ENCODE measurements around the gene SS18L1.

SS18L1 gene

DNA sequence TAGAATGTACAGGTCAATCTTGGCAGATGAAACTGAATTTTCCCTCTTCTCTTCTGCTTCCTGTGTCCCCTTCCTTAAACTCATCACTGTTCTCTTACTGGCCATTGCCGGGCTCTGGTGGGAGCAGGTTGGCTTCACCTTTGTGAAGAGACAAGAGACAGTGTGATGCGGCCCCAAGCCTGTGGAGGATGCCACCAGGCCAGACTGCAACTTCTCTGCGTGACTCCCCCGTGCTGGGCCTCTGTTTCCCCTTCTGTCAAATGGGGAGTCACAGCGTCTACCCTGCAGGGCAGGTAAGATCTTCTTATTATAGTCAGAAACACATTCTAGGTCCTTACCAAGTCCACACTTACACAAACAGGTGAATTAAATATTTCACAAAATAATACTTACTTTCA lies 23.2 kb upstream of the SS18L1 start:
- no peak for DNase-seq

- DNase-seq: no peak
Measured at GRCh38 chr20:62120990-62121775, 22.4 kb upstream of the SS18L1 start.

DNA sequence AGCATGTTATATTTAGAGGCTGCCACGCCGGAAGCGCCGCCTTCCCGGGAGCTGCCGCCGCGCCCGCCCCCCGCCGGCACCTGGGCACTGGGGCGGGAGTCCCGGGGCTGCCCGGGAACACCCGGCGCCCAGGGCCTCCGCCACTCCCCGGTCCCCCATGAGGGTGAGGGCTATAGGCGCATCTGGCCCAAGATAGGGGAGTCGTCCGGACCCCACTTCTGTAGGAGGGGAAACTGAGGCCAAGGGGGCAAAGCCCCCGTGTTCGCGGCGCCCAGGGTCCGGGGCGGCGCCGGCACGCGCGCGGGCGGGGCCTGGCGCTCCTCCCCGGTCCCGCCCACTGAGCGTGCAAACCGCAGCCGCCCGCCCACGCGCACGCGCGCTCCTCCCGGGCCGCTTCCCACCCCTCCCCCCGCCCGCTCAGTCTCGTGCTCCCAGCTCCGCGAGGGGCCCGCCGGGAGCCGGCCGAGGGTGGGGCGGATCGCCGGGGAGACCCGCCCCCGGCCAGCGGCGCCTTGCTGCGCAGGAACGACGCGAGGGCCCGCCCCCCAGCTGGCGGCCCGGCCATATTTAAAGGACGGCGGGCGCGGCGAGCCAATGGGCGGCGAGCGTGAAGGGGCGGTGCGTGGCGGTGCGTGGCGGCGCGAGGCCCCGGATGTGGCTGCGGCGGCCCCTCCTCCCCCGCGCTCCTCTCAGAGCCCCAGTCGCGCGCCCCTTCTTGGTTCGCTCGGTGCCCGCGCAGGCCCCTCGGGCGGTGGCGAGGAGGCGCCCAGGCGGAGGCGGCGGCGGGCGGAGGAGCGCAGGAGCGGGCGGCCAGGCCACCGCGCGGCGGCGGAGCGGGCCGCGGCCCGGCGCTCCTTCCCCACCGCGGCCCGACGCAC lies 21.6 kb upstream of the SS18L1 start, which contains the start of gene LSM14B:
Gene LSM14B (plus strand): TSS at position 700 of the 878 bp plus-strand sequence. CDS start 192 bp downstream, outside the sequence.
- peak; percentile 90 for DNase-seq

DNA sequence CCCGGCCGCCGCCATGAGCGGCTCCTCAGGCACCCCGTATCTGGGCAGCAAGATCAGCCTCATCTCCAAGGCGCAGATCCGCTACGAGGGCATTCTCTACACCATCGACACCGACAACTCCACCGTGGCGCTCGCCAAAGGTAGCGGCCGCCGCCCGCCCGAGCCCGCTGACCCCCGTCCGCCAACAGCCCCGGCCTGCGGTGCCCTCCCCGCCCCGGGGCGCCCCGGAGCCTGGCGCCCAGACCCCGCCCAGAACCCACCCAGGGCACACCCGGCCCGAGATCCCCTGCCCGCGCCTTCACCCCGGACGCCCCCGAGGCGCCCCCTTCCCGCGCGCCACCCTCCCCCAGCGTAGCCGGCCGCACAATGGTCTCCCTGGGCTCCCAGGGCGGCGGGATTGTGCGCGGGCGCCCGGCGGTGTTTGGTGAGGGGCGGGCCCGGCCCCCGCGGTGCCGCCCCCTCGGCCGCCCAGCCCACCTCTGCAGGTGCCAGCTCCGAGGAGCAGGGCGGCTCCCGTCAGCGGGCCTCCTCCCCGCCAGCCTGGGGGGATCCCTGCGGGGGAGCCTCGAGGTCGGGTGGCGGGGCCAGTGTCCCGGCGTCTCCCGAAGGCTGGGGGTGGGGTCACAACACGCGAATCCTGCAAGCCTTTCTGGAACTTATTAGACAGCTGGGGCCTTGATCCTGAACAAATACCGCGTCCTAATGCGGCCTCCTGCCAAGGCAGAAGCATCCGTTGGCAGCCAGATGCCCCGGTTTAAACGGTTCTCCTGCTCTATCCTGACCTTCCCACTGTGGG lies 20.7 kb upstream of the SS18L1 start:
- DNase-seq: peak; percentile 43

DNA sequence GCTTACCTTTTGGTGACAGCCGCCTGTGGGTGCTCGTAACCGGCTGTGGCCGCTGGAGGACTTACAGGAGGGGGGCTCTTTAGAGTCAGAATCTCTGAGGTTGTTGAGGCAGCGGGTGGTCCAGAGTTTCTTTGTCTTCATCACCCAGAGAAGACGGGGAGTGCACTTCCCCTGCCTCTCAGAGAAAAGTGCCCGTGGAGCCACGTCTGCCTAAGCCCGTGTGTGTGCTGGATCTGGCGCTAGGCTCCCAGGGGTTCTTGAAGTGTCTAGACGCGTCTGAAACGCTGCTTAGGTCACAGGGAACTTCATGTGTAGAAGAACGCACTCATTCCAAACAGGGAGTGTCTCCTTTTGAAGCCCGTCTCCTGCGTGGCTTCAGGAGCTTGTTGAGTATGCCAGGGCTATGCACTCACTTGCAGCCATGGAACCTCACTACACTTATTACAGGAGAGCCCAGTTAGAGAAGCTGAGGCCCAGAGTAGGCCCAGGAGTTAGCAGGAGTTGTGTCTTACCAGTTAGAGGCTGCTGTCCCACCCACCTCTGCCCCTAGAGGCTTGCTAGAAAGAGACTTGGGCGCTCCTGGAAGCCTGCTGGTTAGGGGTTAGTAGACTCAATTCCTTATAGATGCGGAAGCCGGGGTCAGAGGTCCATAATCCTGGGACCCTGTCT lies 20.0 kb upstream of the SS18L1 start:
- DNase-seq: no peak

DNA sequence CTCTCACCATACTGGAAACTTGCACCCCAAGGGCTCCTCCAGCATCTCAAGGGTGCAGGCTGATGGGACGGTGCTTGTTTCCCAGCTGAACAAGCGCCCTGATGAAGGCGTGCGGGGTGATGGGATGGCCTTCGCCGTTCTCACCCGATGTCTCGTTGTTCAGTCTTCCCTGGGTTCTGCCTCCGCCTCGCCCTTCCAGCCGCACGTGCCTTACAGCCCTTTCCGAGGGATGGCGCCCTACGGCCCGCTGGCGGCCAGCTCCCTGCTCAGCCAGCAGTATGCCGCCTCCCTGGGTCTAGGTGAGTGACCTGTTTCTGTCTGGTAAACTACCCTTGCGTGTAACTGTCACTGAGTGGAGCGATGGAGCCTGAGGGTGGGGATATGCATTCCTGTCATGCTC lies 17.4 kb upstream of the SS18L1 start:
- no peak for DNase-seq

GRCh38 chr20:62127799-62128198 lies 15.8 kb upstream of the SS18L1 start:
- DNase-seq: no peak

- DNase-seq: no peak
Measured at GRCh38 chr20:62128502-62128901, 15.1 kb upstream of the SS18L1 start.

DNA sequence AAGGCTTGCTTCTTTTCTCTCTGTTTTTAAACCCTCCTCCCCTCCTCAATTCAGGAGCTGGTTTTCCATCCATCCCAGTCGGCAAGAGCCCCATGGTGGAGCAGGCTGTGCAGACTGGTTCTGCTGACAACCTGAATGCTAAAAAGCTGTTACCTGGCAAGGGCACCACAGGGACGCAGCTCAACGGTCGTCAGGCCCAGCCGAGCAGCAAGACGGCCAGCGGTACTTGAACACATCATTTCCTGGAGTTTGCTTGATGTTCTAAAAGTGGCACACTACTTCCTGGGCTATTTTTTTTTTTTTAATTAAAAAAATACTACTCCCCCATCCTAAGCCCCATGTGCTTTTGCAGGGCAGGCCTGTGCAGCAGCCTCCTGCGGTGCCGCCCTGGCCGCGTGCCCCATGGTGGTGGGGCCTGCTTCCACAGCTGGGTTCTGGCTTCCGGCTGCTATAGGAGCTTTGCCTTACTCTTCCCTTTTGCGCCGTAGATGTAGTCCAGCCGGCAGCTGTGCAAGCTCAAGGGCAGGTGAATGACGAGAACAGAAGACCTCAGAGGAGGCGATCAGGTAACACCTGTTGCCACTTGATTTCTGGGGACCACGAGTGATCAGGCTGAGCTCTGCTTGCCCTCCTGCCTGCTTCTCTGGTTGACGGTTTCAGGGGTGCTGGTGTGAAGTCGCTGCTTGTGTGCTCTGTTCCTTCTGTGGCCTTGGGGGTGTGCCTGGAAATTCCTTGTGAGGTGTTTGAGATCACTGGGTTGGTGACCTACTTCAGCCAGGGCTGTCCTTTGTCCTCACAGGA lies 13.6 kb upstream of the SS18L1 start:
- DNase-seq: peak; percentile 73

GRCh38 chr20:62131560-62132320 lies 11.8 kb upstream of the SS18L1 start:
- no peak for DNase-seq

DNA sequence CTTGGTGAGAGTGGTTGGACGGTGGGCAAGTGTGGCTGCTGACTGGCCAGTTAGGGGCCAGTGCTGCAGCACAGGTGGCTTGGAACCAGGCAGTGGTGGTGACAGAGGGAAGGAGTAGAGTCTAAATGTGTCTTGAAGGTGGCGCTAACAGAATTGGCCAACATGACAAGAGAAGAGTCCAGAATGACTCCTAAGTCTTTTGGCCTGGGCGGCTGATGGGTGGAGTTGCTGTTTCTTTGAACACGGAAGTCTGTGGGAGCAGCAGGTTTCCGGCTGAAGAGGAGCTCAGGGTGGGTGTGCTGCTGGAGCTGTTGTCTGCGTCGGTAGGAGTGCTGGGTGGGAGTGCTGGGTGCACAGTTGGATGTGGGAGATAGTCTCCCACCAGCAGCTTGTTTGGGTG lies 11.1 kb upstream of the SS18L1 start:
- no peak for DNase-seq

- no peak for DNase-seq
Measured at GRCh38 chr20:62133051-62133845, 10.3 kb upstream of the SS18L1 start.

DNA sequence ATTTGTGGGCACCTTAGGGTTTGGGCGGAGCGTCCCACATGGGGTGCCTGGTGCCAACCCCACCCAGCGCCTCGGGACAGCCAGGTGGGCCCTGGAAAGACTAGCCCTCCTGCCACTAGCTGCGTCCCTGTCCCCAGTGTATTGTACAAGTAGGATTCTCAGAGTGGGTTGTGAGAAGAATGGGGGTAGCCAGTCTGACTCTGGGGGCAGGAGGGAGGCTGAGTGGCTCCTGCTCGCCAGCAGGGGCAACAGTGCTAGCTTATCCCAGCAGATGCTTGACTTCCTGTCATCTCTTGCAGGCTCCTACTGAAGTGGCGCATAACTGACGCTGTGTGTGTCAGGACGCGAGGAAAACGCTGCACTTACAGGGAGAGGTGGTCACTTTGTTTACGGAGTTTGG lies 9.7 kb upstream of the SS18L1 start:
- no peak for DNase-seq

GRCh38 chr20:62134735-62135231 lies 8.8 kb upstream of the SS18L1 start:
- no peak for DNase-seq

GRCh38 chr20:62135573-62136266 lies 7.8 kb upstream of the SS18L1 start:
- DNase-seq: no peak

GRCh38 chr20:62136283-62137091 lies 7.1 kb upstream of the SS18L1 start:
- DNase-seq: peak; percentile 13

GRCh38 chr20:62137092-62137384 lies 6.5 kb upstream of the SS18L1 start:
- no peak for DNase-seq

DNA sequence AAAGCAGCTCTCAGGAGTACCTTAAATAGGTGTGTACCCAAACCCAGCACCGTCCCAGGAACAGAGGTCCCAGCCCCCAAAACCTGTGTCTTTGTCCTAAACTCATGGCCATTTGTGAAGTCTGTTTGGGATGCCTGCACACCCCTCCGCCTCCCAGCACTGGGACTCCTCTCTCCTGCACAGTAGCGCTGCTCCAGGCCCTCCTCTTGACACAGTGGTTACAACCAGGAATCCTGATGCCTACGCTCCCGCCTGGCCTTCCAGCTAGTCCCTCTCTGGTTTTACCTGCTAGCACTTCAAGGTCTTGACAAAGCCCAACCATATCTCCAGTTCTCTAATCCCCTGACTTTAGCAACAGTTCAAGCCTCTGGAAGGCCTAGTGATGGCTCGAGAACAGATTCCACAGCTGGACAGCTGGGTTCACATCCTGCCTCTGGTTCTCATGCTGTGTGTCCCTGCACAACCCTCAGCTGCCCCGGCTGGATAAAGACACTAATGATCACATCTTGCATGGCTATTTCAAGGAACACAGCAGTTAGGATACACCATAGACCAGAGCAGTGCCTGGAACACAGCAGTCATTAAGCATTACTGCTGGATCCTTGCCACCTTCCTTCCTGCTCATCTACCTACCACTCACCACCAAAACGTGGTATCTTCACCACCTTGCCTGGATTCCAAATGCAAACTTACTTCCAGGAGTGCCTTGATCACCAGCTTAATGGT lies 5.9 kb upstream of the SS18L1 start:
- no peak for DNase-seq
